GM19193 (cell line): ENCODE results near the gene CLCNKA.

Experiments
- POLR2A ChIP-seq: IDR thresholded peaks from 4 replicates; pipeline ENCODE4 v1.6.1; 2011; ENCODE audit not compliant: insufficient read depth, insufficient read length; ENCODE audit errors: extremely low read depth

The CLCNKA gene

DNA sequence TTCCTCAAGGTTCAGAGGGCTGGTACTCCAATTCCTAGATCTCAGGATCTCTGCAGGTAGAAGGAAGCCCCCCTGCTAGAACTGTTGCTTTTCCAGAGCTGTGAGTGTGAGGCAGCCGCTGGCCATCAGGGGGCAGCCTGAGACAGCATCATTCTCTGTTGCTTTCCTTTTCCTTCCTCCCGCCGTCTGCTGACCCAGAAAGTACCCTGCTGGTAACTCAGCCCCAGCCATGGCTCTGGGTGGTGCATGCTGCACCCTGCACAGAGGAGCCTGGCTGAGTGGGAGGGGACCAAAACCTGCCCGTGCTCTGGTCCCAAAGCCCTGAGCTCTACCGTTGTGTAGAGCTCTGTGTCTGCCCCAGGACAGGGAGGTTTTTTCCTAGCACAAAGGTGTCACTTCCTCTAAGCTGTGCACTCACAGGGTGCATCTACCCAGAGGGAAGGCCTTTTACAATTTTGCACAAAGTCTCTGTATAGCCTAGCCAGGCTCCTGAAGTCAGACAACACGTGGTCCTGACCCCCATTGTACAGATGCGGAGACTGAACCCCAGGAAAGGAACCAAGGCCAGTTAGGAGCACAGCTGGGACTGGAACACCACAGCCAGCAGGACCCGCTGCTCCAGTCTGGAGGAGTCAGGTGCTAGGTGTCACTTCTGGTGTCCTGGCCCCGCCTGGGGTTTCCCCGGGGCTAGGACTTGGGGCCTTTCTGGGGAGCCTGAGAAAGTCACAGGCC, 57.3 kb downstream of the CLCNKA start:
- TF ChIP-seq POLR2A = no peak

DNA sequence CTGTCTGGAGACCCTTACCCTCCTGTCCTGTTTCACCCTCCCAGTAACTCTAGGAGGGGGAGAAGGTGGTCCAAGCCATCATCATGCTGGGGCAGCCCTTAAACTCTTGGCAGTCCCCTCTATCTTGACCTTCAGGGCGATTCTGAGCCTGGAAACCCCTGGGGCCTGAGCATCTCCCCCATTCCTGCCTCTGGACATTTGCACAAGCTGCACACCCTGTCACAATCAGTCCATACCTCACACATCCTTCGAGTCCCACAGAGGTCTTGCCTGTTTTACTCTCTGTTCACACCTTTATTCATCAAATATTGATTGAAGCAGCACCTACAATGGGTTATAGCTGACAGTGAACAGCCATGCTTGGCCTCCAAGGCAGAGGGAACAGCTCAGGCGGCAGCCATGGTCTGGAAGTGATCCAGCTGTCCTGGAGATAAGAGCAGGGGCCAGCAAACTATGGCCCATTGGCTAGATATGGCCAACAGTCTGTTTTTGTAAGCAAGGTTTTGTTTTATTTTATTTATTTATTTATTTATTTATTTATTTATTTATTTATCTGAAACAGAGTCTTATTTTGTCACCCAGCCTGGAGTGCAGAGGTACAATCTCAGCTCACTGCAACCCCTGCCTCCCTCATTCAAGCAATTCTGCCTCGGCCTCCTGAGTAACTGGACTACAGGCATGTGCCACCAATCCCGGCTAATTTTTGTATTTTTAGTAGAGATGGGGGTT, 58.8 kb downstream of the CLCNKA start:
- no peak for TF ChIP-seq POLR2A

GRCh38 chr1:16081636-16082035, 59.8 kb downstream of the CLCNKA start:
- TF ChIP-seq POLR2A = no peak

GRCh38 chr1:16082283-16083038, 60.6 kb downstream of the CLCNKA start:
- no peak for TF ChIP-seq POLR2A

GRCh38 chr1:16083486-16083885, 61.6 kb downstream of the CLCNKA start:
- no peak for TF ChIP-seq POLR2A
